IPS-18c (cell line): ENCODE data around the gene COL13A1.

Source experiments
- H3K4me3 ChIP-seq: 2 replicates; pipeline ENCODE4 v1.7.0; 2013; ENCODE audit warnings: low read depth, mild to moderate bottlenecking, low read length, moderate library complexity; ENCODE audit not compliant: insufficient read depth
- H3K9me3 ChIP-seq: one replicate; pipeline ENCODE4 v1.6.1; 2013; ENCODE audit warnings: mild to moderate bottlenecking, low read length, moderate library complexity; ENCODE audit not compliant: control insufficient read depth, insufficient read depth

The COL13A1 gene

DNA sequence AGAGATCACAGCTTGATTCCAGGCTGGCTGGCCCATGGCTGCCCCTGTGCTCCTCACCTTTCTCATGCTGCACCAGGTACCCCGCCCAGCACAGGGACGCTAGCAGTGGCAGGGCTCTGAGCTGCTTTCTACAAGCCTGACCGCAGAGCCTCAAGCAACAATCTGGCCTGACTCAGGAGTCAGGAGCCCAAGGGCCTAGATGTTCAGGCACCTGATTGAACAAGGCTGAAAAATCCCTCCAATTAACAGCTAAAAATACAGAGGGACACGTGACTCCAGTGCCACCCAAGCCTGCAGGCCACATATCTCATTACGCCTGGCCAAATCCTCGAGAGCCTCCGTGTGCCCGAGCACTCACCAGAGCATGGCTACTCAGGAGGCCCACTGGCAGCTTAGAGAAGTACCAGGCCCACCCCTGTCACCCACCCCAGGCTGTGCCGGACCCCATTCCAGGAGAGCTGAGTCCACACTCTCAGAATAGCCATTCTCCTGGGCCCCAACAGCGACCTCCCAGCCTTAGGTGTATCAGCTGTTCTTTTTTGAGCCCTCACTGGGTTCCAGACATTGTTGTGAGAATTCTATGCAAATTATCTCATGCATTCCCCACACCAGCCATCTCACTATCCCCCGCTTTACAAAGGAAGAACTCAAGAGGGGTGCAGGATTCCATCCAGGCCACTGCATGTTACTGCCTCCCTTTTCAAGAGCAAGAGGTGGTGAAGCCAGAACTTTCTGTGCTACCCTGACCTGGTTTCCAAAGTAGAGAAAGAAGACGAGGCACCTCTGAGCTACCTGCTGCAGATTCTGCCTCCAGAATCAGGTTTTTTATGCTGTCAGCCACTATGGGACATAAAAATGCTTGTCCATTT is 98.3 kb downstream of the COL13A1 start:
- Histone ChIP-seq H3K4me3 (no peak overlapping the region), H3K9me3 (no peaks in the 10 kb centered on the region)

DNA sequence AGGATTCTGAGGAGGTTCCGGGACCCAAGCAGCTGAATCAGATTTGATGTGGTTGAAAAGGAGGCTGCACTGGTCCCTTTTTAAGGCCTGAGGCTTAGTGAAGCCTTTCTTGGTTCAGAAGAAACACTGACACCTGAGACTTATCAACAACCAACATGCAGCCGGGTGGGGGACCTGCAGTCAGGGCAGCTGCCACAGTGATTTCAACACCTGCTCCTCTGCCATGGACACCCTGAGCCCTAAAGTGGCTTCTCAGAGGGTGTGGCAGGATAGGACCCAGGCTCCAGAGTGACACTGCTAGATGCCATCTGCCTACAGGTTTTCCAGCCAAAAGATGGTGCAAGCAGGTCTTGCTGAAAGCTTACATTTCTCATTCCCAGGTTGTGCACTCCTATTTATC is 99.3 kb downstream of the COL13A1 start:
- Histone ChIP-seq H3K9me3 (no peaks in the 10 kb centered on the region), H3K4me3 (no peak overlapping the region)

DNA sequence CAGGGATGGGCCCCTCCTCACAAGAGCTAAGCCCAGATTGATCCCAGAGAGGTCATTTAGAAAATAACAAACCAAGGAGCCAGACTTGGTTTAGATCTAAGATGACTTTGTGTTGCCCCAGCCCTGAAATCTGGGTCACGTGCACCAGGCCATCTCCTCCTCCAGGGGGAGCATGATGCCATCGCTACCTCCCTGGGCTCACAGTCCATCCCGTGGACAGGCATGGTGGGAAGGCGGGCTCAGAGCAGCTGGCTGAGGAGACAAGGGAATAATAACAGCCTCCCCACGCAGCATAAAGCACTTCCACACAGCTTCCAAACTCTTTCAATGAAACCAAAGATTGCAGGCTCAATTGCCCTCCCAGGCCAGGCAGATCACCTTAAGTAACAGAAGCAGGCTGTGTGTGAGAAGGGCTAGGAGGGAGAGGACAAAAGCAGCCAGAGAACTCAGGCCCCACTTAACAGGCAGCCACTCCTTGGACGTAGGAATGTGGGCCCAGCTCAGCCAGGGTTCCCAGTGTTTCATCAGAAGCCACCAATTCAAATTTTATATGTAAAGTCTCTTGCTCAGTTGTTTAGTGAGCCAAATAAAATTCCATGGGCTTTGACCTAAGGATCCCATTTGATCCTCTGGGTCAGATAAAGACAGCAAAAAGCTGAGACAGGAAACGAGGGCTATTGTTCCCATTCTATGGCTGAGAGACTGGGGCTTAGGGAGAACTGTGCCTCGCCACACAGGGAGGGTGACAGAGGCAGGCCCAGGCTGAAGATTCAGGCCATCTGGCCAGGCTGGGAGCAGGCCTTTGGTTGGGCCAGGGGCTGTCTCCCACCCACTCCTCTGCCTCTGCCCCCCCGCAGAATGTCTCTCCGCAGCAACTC is 100.2 kb downstream of the COL13A1 start:
- Histone ChIP-seq H3K4me3 (no peak overlapping the region), H3K9me3 (no peaks in the 10 kb centered on the region)

DNA sequence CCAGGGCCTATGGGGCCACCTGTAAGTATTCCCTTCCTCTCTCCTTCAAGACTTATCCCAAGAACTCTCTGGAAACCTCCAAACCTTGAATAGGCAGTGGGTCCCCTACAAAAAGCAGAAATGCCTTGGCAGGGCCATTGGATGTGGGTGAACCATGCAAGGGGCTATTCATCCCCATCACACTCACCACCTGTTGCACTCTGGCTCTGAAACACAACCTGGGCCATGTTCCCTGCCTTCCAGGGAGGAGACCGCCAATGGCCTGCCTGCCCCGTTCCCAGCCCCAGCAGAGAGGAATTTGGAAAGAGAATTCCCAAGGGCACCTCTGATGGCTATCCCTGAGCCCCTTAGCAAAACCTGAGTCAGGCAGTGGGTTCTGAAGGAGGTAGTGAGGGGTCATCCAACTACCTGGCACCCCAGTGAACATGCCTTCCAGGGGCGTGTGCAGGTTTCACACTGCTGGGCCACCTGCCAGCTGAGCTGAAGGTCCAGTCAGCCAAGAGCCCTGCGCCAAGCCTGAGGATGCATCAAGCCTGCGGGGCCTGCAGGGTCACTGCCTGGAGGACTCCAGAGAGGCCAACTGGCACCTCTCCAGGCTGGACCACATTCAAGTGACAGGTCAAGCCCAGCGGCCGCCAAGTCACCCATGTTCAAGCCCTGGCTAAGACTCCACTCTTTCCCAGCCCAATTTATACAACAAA is 101.3 kb downstream of the COL13A1 start:
- no peak overlapping the region for H3K4me3 ChIP-seq
- H3K9me3 ChIP-seq, result no peaks in the 10 kb centered on the region

DNA sequence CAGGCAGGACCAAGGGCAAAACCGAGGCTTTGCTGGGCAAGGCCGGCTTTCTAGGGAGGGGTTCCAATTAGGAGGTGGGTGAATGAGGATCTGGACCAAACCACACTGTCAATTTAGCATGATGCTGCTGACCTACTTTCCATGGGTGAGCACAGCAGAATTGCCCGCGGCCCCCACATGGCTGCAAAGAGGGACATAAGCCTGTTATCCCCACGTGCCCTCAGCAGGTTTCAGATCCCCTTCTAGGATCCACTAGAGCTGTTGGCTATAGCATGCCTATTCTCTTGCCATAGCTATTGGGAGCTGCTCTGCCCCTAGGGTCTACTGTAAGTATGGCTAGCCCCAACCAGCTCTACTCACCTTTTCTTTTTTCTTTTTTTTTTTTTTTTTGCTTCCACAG is 102.8 kb downstream of the COL13A1 start:
- Histone ChIP-seq H3K9me3 (no peaks in the 10 kb centered on the region), H3K4me3 (no peak overlapping the region)

DNA sequence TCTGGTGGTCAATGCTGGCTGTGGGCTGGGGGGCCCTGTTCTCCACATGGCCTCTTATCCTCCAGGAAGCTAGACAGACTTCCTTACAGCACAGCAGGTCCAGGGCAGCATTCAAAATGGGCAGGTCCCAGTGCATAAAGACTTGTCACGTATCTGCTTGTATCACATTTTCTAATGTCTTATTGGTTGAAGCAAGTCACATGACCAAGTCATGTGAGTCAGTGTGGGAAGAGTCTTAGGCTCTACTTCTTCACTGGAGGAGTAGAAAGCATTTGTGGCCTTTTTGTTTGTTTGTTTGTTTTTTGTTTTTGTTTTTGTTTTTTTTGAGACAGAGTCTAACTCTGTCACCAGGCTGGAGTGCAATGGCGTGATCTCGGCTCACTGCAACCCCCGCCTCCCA is 104.7 kb downstream of the COL13A1 start:
- no peak overlapping the region for H3K4me3 ChIP-seq
- H3K9me3 ChIP-seq, result no peaks in the 10 kb centered on the region

DNA sequence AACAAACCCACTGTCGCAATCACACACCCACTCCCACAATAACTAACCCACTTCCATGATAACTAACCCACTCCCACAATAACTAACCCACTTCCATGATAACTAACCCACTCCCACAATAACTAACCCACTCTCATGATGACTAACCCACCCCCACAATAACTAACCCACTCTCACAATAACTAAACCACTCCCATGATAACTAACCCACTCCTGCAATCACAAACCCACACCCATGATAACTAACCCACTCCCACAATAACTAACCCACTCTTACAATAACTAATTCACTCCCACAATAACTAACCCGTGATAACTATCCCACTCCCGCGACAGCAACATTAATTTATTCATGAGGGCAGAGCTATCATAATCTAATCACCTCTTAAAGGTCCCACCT is 105.8 kb downstream of the COL13A1 start:
- Histone ChIP-seq H3K9me3 (no peaks in the 10 kb centered on the region), H3K4me3 (no peak overlapping the region)

DNA sequence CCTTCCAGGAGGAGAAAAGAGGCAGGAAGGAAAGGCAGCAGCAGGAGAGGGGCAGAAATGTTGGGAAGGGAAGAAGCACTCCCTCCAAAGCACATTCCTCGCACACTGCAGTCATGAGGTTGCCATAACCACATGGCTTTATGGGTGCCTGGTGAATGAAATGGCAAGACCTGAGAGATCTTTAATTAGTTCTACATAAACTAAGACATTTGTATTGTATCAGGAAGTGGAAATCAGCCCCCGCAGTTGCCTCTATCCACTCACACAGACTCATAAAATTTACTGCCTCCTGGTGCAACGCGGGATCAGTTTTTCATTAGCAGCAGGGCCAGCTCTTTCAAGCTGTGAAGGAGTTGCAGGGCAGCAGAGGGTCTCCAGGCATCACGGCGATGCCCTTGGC is 106.4 kb downstream of the COL13A1 start:
- H3K9me3 ChIP-seq, result no peaks in the 10 kb centered on the region
- H3K4me3 ChIP-seq, result no peak overlapping the region

DNA sequence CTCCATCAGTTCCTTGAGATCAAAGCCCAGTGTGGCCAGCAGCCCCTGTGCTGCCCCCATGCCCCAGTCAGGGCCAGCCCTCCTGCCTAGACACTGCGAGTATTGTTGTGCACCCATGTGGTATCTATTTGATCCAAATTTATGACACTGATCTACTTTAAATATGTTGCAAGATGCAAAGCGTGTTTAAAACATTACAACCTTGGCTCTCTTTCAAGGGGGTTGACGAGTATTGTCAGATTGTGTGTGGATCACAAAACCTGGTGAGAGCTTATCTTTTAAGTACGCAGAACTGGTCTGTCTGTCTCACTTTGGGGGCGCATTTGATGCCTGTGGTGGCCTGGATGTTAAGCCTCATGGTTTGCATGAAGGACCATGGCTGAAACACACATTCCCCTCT is 108.9 kb downstream of the COL13A1 start:
- H3K9me3 ChIP-seq, result no peaks in the 10 kb centered on the region
- H3K4me3 ChIP-seq, result no peak overlapping the region

DNA sequence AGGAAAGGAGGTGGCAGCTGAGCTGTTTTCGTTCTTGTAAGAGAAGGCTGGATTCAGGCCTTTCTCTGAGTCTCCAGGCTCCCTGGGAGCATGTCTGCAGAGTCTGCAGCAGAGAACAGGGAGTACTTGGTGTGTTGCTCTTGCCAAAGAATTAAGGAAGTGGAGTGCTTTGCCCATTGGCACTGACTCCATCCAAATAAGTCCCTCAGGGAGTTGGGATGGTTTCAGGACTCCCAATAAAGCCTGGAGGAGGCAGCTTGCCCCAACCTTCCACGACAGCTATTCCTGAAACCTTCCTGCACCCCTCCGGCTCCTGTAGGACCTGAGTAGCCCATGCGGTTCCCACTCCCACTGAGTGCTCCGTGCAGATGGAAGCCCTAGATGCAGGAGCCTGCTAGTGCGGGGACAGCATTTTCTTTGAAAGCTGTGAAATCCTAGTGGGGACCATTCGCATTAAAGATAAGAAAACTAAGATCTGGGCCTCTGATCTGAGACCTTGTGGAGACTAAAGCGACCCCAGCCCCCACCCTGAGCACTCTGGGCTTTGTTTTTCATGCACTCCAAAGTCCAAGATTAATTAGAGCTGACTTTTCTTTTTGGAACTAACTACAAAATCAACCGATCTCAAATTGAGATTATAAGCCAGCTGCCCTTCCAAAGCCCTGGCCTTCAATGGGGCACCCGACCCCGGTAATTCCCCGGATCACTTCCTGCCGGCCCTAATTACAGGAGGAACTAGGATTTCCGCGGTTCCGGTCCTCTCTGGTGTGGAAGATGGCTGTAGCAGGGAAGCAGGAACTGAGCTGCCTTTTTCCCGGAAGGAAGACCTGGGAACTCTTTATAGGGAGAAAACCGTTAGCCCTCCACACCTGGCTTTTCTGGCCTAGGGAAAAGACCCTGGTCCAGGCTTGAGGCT is 110.2 kb downstream of the COL13A1 start:
- no peak overlapping the region for H3K4me3 ChIP-seq
- no peaks in the 10 kb centered on the region for H3K9me3 ChIP-seq

DNA sequence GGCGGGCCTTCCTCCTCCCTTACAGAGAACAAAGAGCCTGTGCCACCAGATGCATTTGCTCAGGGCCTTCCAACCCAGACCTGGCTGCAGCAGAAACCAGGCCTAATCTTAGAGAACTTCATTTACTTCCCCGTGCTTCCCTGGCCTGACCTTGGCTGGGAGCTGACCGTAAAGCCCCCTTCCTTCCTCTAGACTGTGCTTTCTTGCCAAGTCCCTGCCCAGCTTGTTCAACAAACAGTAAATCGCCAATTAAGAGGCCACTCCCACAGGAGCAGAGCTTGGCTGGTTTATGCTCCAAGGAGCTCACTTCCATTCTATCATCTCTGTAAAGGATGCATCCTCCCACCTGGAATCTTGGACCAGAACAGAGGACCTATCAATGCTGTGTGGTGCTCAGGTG is 110.9 kb downstream of the COL13A1 start:
- Histone ChIP-seq H3K9me3 (no peaks in the 10 kb centered on the region), H3K4me3 (no peak overlapping the region)

DNA sequence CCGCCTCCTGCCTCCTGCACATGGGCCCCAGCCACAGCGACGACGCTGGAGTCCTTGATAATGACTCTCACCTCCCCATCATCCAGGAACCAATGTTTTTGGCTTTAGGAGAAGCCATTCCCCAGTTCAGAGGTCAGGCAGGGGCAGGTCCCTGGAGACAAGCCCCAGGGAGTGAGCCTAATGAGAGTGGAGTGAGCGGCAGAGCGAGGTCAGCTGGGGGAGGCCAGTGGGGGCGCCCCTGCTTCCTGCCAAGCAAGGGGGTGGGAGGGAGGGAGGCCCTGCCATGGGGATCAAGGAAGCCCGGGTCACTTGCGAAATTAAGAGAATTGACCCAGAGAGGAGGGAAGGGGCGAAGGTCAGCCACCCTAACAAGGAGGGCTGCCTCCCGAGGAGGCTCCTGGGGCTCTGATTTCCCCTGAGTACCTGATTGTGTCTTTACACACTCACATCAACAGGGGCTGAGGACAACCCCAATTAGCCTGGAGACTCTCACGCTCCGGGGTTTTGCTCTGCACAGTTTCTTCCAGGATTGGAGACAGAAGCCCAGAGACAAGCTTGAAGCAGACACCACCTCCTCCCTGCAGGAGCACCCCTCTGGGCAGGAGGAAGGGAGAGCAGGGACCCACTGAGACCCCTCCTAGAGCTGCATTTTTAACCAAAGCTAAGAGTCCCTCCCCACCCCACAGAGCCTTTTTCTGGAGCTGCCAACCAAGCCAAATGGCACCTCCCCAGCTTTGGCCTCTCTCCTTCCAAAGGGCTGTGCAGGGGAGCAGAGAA is 112.1 kb downstream of the COL13A1 start:
- H3K4me3 ChIP-seq, result no peak overlapping the region
- no peaks in the 10 kb centered on the region for H3K9me3 ChIP-seq

DNA sequence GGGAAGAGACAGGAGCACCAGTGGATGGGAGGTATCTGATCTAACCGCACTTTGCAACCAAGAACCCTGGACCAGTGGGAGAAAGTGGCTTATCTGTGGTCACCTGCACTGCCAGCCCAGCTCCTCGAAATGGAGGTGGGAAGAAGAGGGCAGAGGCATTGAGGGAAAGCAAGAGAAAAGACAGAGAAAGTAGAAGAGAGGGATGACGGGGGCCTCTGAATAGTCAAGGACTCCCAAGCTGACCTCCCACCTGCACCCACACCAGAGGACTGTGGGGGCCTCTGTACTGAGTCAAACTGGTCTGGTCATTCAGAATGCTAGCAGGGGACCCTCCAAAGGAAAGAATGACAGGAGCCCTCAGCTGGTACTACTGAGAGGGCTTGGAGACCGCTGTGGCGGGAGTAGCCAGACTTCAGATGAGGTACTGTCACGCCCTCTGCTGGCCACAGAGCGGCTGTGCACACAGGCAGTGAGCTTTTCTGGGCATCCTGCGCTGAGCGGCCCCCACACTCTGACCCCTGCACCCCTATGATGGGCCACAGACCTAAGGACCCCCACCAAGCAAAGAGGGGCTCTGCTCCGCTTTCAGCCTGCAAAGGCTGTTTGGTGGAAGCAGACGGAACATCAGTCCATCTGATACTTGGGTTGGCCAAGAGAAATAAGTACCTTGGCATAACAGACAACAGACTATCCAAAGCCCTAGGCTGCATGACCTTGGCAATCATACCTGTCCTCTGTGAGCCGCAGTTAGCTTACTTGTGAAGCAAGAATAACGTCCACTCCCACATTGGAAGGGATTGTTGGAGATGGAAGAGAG is 112.9 kb downstream of the COL13A1 start:
- Histone ChIP-seq H3K4me3 (no peak overlapping the region), H3K9me3 (no peaks in the 10 kb centered on the region)

DNA sequence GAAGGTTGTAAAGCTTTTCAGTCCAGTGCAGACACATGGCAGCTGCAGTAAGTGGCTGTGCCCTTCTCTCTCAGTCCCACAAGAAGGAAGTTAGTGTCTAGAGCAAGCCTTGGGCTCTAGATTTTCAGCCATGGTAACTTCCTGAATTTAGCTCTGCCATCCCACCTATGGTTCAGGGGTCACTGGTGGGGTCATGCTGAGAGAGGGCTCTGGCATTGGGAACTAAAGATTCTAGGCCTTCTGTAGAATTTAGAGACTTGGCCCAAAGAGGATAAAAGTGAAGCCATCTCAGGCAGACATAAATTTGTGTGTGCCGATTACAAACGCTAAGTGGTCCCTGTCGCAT is 113.5 kb downstream of the COL13A1 start:
- no peaks in the 10 kb centered on the region for H3K9me3 ChIP-seq
- H3K4me3 ChIP-seq, result no peak overlapping the region

DNA sequence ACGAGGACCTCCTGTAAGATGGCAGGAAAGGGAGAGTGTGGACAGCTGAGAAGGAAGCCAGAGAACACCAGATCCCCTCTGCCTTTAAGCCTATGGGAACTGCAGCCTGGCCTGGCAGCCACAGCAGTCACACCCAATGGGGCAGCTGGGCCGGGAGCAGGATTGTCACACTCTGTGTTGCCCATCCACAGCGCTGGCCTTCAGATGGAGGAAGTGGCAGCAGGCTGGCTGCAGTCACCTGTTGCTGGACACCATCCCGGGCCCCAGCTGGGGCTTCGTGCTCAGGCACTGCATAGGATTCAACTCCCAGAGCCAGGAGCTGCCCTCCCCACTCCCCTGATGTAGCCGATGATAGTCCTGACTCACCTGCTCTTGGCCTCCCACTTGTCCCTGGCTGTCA is 114.4 kb downstream of the COL13A1 start:
- Histone ChIP-seq H3K9me3 (no peaks in the 10 kb centered on the region), H3K4me3 (no peak overlapping the region)
